H7 (cell line): Measurements from ENCODE around the gene PCARE. TPM values are rescaled to one million over a fixed set of nuclear protein-coding genes. Genes with fewer than 3 reads are reported as not detected.
A peak's percentile ranks its signal among the peaks of the same experiment; 100 is the strongest.

Experiments used
- DNase-seq: peaks from one replicate; pipeline ENCODE4 v3.0.0; 2012
- H3K27me3 ChIP-seq: 2 replicates; pipeline ENCODE4 v1.6.0; 2011; ENCODE audit warnings: mild to moderate bottlenecking, low read length; ENCODE audit not compliant: control insufficient read depth, insufficient read depth
- H3K36me3 ChIP-seq: replicated peaks from 2 replicates; pipeline ENCODE4 v1.5.1; 2011; ENCODE audit warnings: low read length; ENCODE audit not compliant: control insufficient read depth, insufficient read depth
- H3K4me3 ChIP-seq: 2 replicates; pipeline ENCODE4 v1.5.1; 2011; ENCODE audit warnings: low read depth, mild to moderate bottlenecking, control low read depth, low read length, moderate library complexity; ENCODE audit not compliant: insufficient read depth
- total RNA-seq: library from RNA; depleted of rRNA; stranded (reverse); fragments of >200 nt; shearing (Covaris generic); gene quantifications from 2 replicates; pipeline ENCODE4 v1.2.3, GENCODE V29; 2014

PCARE gene
- total RNA-seq, 1 experiment from 2014 or later = not detected

DNA sequence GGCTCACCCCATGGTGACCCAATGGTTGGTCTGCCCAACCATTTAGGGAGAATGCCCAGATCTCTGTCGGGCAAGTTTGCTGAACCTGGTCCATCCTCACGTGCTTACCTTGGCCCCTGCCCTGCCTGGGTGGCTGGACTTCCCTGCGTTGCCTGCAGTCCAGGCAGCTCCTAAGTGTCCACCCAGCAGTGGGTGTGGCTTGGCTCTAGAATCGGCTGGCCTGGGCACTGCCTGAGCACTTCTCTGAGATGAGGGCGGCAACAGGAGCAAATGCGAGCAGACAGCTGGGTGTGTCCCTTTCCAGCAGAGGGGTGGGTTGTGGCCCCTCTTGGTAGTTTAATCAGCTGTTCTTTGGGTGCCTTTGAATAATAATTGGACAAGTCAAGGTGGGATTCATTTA lies 11.3 kb downstream of the PCARE start:
- Histone ChIP-seq H3K27me3 (no peaks in the 10 kb centered on the region), H3K4me3 (no peak overlapping the region), H3K36me3 (no peaks in the 10 kb centered on the region)
- DNase-seq = no peak

DNA sequence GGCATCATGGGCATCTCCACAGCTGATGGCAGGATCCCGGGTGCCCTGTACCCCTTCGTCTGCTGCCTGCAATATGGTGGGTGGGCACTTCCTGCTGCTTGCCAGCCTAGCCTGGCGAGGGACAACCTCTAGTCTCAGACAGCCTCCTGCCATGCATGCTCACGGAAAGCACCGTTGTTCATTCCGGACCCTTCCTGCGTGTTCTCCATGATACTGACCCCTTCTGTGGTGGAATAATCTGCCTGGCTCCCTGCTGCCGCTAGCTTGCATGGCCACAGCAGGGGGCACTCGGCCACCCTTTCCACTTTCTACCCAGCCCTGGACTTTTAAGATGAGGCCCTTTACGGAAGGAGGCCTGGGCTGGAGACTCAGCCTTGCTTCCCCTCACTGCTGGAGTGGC lies 12.0 kb downstream of the PCARE start:
- Histone ChIP-seq H3K27me3 (no peaks in the 10 kb centered on the region), H3K36me3 (no peaks in the 10 kb centered on the region), H3K4me3 (no peak overlapping the region)
- no peak for DNase-seq

DNA sequence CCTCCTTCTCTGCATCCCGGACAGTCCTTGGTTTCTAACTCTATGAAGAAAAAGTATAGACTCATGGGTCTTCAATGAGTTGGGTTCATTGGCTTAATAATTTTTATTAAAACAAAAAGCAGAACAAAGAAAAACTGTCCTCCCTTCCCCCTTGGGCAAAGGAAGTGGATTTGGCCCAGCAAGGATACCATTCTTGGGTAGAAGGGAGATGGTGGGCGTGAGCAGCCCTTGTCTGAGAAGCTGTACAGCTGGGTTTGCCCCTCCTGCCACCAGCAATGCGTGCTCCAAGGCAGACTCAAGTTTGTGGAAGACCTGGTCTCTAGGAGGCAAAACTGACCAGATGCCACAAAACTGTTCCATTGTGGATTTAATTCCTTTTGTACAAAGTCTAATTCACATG lies 12.7 kb downstream of the PCARE start:
- DNase-seq = no peak

DNA sequence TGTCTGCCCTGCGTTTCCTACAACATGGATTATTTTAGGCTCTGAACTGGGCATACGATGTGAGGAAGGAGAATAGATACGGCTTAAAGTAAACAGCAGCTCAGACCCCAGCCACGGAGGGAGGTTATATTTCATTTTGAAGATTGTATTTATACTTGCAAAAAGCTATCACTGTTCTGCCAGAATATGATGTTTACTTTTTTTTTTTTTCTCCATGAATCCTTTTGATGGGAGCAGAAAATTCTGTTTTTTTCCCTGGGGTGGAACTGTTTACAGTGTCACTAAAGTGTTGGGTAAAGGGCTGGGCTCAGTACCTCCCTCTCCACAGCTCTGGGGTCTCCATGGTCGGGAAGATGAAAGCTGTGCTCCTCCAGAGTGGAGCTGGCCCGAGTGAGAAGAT lies 13.1 kb downstream of the PCARE start:
- DNase-seq = no peak
- no peak overlapping the region for H3K4me3 ChIP-seq
- no peaks in the 10 kb centered on the region for H3K36me3 ChIP-seq
- no peaks in the 10 kb centered on the region for H3K27me3 ChIP-seq

More for the DNA sequence above, 12.7 kb downstream of the PCARE start:
- Histone ChIP-seq H3K36me3 (no peaks in the 10 kb centered on the region), H3K27me3 (no peaks in the 10 kb centered on the region), H3K4me3 (no peak overlapping the region)

DNA sequence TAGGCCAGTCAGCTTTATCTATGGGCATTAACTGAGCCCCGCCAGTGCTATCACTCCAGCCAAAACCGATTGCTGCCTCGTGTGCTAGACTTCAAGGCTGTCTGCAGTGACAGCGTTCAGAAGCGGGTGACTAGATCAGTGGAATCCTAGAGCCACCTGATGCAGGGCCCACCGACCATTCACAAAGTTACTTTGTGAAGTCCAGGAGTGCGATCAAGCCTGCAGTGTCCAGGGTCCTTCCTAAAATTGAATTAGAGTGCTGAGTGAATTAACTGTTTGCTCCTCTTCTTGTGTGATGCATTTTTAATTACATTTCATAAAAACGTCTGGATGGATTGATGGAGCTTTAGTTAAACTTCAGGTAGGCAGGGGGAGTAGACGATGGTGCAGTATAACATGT lies 13.9 kb downstream of the PCARE start:
- Histone ChIP-seq H3K4me3 (no peak overlapping the region), H3K36me3 (no peaks in the 10 kb centered on the region), H3K27me3 (no peaks in the 10 kb centered on the region)
- no peak for DNase-seq

- Histone ChIP-seq H3K4me3 (no peak overlapping the region), H3K36me3 (no peaks in the 10 kb centered on the region), H3K27me3 (no peaks in the 10 kb centered on the region)
- DNase-seq = no peak
These were observed 14.7 kb downstream of the PCARE start for GRCh38 chr2:29059624-29060023.

- no peak for DNase-seq
- Histone ChIP-seq H3K36me3 (no peaks in the 10 kb centered on the region), H3K27me3 (no peaks in the 10 kb centered on the region), H3K4me3 (no peak overlapping the region)
These were observed 17.3 kb downstream of the PCARE start for GRCh38 chr2:29057006-29057405.

DNA sequence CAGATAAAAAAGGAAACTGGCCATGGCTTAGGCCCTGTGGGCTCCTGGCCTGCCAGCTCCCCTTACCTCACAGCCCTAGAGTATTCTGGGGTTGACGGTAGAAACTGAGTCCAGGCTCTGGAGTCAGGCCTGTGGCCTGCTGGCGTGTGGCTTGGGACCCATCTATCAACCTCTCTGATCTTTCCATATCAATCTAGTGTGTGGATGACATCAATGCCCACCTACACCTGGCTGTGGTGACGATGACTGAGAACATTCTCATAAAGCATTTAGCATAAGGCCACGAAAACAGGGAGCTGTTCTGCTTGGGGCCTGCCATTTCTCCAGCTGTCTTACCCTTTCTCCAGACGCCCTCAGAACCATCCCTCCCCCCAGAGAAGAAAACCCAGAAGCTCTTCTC lies 17.9 kb downstream of the PCARE start:
- H3K36me3 ChIP-seq = no peaks in the 10 kb centered on the region
- no peaks in the 10 kb centered on the region for H3K27me3 ChIP-seq
- no peak overlapping the region for H3K4me3 ChIP-seq
- DNase-seq = no peak

DNA sequence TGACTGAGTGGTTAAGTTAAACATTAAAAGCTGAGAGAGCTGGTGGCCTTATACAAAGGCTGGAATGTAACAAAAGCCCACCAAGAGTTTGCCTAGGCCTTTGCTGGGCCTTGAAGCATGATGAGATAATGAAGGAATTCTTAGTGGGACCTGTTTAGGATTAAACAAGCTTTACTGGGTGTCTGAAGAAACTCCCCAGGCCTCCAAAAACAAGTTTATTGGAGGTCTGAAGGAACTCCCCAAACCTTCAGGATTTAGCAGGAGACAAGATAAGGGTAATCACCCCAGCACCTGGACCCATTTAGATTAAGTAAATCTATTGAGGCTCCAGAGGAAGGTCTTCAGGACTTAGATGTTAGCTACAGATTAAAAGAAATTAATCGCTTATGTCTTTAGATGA lies 18.7 kb downstream of the PCARE start:
- no peaks in the 10 kb centered on the region for H3K36me3 ChIP-seq
- no peak for DNase-seq

GRCh38 chr2:29054430-29054829 lies 19.9 kb downstream of the PCARE start:
- DNase-seq = no peak
- H3K27me3 ChIP-seq = no peaks in the 10 kb centered on the region
- no peak overlapping the region for H3K4me3 ChIP-seq
- H3K36me3 ChIP-seq = no peaks in the 10 kb centered on the region

More for the DNA sequence above, 18.7 kb downstream of the PCARE start:
- Histone ChIP-seq H3K27me3 (no peaks in the 10 kb centered on the region), H3K4me3 (no peak overlapping the region)

GRCh38 chr2:29053670-29054400 lies 20.5 kb downstream of the PCARE start:
- no peaks in the 10 kb centered on the region for H3K36me3 ChIP-seq
- no peaks in the 10 kb centered on the region for H3K27me3 ChIP-seq
- H3K4me3 ChIP-seq = no peak overlapping the region
- no peak for DNase-seq

DNA sequence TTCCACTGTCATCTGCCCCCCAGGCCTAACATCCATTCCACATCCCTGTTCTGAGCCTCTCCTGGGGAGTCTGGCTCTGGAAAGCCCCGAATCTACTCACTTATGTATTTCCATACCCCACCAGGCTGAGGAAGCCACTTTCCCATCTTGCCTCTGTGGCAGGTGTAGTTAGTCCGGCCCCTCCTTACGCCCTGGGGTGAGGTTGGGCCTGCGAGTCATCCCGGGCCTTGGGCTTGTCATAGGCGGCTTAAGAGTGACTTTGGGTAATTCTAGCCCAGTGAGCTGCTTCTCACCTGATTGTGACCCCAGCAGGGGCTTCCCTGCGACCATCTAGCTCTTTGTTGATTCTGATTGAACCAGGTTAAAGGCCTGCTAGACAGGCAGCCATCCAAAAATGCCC lies 21.1 kb downstream of the PCARE start:
- Histone ChIP-seq H3K27me3 (no peaks in the 10 kb centered on the region), H3K36me3 (no peaks in the 10 kb centered on the region), H3K4me3 (no peak overlapping the region)
- peak; percentile 70 for DNase-seq

DNA sequence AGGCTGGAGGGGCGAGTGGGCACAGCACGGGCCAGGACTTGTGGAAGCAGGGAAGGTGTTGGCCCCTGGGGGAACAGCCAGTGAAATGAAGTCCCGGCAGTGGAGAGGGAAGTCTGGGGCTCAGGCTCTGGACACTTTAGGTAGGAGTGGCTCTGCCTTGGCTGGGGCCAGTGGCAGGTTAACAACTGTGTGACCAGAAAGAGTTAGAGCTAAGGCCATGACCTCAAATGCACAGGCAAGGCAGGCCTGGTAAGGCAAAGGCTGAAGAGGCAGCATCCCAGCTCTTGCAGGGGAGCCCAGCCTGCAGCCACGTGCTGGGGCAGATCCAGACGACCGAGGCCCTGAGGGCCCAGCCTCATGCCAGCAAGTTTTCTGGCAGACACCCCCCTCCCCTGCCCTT lies 21.5 kb downstream of the PCARE start:
- H3K27me3 ChIP-seq = no peaks in the 10 kb centered on the region
- H3K36me3 ChIP-seq = no peaks in the 10 kb centered on the region
- no peak overlapping the region for H3K4me3 ChIP-seq
- DNase-seq = no peak

DNA sequence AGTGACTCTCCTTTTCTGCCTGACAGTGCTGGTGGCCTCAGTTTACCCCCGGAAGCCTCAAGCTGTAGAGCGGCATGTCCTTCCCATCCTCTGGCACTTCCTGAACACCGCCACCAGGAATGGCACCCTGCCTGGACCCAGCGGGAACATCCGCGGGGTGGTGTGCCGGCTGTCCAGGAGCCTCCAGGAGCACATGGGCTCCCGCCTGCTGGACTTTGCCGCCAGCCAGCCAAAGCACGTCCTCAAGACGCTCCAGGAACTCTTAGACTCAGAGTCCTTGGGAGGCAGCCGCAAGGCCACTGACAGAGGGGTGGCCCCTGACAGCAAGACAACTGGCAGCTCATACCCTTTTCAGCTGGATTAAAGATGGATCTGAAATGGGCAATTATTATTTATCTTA lies 22.6 kb downstream of the PCARE start:
- H3K4me3 ChIP-seq = no peak overlapping the region
- H3K27me3 ChIP-seq = no peaks in the 10 kb centered on the region
- no peak for DNase-seq
- no peaks in the 10 kb centered on the region for H3K36me3 ChIP-seq

DNA sequence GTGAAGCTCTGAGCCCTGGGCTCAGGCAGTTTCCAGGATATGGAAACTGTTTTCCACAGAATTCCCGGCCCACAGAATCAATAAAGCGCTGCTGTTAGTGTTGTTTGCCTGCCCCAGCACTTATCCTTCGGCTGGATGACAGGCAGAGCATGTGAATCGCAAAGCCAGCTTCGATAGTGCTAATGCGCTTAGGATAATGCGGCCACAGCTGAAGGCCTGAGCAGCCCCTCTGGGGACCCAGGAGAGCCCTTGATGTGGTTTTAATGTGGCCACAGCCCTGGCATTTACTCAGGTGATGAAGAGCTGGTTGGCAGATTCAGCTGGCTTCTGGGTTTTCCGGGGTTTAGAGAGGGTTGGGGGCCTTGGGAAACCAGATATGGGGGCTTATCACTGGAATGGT lies 23.7 kb downstream of the PCARE start:
- DNase-seq = no peak
- Histone ChIP-seq H3K36me3 (no peaks in the 10 kb centered on the region), H3K27me3 (no peaks in the 10 kb centered on the region), H3K4me3 (no peak overlapping the region)
